Suprapubic skin (tissue), 4 donors: Measurements from ENCODE around the gene LPIN1.

ENCODE experiments used
- POLR2A ChIP-seq, 2 donors: fragments of 450-650 bp; IDR thresholded peaks; one replicate each; pipeline ENCODE4 v1.6.1; 2017; ENCODE audit warnings: antibody characterized with exemption in 2 of 2, mild to moderate bottlenecking in 2 of 2, moderate library complexity in 2 of 2
- POLR2AphosphoS5 ChIP-seq, 3 donors: sonication (generic); formaldehyde crosslinking; IDR thresholded peaks; one replicate each; pipeline ENCODE4 v1.6.1; 2017; ENCODE audit warnings: antibody characterized with exemption in 3 of 3
- TF ChIP-seq, protein P1 (sequence below), 2 donors: fragments of 200-600 bp in 1 of 2; fragments of 450-650 bp in 1 of 2; sonication (generic) in 1 of 2; IDR thresholded peaks; one replicate each; pipeline ENCODE4 v1.5.1; 2016 to 2019; ENCODE audit warnings: antibody characterized with exemption in 2 of 2, mild to moderate bottlenecking in 1 of 2, moderate library complexity in 1 of 2

DNA sequence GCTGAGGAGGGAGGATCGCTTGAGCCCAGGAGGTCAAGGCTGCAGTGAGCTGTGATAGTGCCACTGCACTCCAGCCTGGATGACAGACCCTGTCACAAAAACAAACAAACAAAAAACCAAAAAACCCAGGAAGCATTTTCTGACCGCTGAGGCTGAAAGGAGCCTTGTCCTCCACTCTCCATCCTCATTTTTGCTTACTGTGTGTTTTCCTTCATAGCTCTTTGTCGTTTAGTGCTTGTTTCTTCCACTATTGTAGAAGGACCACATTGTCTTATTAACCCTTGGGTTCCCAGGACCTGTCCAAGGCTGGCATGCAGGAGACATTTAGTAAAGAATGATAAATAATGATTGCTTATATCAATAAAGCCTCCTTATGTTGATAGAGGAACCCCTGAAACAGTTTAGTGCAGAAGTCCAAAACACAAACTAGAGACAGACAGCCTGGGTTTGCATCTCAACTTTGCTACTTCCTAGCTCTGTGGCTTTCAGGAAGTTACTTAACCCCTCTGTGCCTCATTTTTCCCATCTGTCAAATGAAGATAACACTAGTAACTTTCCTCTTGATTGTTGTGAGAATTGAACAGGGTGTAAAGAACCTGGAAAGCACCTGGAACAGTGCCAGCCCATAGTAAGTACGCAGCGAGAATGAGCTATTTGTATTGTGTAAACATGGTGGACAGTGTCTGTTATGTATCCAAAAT lies 126.0 kb downstream of the LPIN1 start:
- TF ChIP-seq, protein P1, sequence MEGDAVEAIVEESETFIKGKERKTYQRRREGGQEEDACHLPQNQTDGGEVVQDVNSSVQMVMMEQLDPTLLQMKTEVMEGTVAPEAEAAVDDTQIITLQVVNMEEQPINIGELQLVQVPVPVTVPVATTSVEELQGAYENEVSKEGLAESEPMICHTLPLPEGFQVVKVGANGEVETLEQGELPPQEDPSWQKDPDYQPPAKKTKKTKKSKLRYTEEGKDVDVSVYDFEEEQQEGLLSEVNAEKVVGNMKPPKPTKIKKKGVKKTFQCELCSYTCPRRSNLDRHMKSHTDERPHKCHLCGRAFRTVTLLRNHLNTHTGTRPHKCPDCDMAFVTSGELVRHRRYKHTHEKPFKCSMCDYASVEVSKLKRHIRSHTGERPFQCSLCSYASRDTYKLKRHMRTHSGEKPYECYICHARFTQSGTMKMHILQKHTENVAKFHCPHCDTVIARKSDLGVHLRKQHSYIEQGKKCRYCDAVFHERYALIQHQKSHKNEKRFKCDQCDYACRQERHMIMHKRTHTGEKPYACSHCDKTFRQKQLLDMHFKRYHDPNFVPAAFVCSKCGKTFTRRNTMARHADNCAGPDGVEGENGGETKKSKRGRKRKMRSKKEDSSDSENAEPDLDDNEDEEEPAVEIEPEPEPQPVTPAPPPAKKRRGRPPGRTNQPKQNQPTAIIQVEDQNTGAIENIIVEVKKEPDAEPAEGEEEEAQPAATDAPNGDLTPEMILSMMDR (IDR thresholded peaks at IDR 0.05): no peak
- TF ChIP-seq POLR2AphosphoS5 (IDR thresholded peaks at IDR 0.05) (no peak), POLR2A (IDR thresholded peaks at IDR 0.05) (no peak)
